Hepatocyte (in vitro differentiated cells): ENCODE measurements around the gene MARCHF2.

ENCODE experiments used
- EZH2 ChIP-seq: fragments of 200-600 bp; sonication (generic); IDR thresholded peaks from 2 replicates; pipeline ENCODE4 v1.6.1; 2016; ENCODE audit warnings: antibody characterized with exemption, mild to moderate bottlenecking, borderline replicate concordance
- EZH2phosphoT487 ChIP-seq: fragments of 200-600 bp; sonication (generic); IDR thresholded peaks from one replicate; pipeline ENCODE4 v1.6.1; 2018; ENCODE audit warnings: antibody characterized with exemption, mild to moderate bottlenecking, low read depth, moderate library complexity; ENCODE audit not compliant: unreplicated experiment, severe bottlenecking
- TF ChIP-seq, protein P1 (sequence below): fragments of 200-600 bp; sonication (generic); IDR thresholded peaks from 2 replicates; pipeline ENCODE4 v1.5.1; 2016; ENCODE audit warnings: antibody characterized with exemption, mild to moderate bottlenecking; ENCODE audit not compliant: poor library complexity

DNA sequence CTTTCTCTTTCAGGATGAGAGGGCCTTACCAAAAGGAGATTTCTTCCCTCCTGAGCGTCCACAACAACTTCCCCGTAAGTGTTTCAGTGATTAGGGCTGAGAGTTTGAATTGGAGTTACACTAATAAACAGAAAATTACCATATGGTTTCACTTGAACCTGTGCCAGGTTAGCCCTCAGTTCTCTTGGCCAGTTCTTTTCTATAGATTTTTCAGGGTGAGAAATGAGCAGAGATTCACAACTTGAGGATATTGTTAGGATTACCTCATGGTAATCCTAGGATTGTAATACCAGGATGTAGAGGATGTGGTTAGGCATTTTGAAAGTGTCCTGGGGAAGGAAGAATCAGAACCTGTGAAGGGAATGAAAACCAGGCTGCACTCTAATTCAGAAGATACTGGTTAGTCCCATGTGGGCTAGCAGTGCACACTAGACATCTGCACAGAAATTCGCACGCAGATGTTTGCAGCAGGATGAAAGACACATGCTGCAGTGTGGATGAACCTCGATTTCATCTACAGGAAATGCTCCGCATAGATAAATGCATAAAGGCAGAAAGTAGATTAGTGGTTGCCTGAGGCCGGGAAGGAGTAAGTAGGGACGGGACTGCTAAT, 55.8 kb downstream of the MARCHF2 start:
- TF ChIP-seq, protein P1, sequence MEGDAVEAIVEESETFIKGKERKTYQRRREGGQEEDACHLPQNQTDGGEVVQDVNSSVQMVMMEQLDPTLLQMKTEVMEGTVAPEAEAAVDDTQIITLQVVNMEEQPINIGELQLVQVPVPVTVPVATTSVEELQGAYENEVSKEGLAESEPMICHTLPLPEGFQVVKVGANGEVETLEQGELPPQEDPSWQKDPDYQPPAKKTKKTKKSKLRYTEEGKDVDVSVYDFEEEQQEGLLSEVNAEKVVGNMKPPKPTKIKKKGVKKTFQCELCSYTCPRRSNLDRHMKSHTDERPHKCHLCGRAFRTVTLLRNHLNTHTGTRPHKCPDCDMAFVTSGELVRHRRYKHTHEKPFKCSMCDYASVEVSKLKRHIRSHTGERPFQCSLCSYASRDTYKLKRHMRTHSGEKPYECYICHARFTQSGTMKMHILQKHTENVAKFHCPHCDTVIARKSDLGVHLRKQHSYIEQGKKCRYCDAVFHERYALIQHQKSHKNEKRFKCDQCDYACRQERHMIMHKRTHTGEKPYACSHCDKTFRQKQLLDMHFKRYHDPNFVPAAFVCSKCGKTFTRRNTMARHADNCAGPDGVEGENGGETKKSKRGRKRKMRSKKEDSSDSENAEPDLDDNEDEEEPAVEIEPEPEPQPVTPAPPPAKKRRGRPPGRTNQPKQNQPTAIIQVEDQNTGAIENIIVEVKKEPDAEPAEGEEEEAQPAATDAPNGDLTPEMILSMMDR = no peak
- TF ChIP-seq EZH2 (no peak), EZH2phosphoT487 (no peak)
